Transverse colon (tissue), 4 donors: ENCODE data around the gene USP22. TPM values are rescaled to one million over a fixed set of nuclear protein-coding genes. Genes with fewer than 3 reads are reported as not detected.

Source experiments
- DNase-seq: peaks from one replicate; pipeline ENCODE4 v3.0.0-alpha.2; 2019
- H3K27ac ChIP-seq, 4 donors: fragments of 200-600 bp; sonication (generic); 2 replicates each; pipeline ENCODE4 v1.5.1; 2016 to 2018; ENCODE audit warnings: inconsistent platforms in 4 of 4
- H3K27me3 ChIP-seq: fragments of 200-600 bp; sonication (generic); 2 replicates; pipeline ENCODE4 v1.5.1; 2017; ENCODE audit warnings: inconsistent platforms
- H3K36me3 ChIP-seq, 4 donors: fragments of 200-600 bp; sonication (generic); 2 replicates each; pipeline ENCODE4 v1.5.1; 2017 to 2019; ENCODE audit warnings: inconsistent platforms in 4 of 4
- H3K4me1 ChIP-seq, 4 donors: fragments of 200-600 bp; sonication (generic); 2 replicates each; pipeline ENCODE4 v1.5.1; 2017 to 2020; ENCODE audit warnings: inconsistent platforms in 4 of 4
- H3K4me3 ChIP-seq, 4 donors: fragments of 200-600 bp; sonication (generic); 1 replicate in 1 of 4; 2 replicates in 3 of 4; pipeline versions ENCODE4 v1.5.1 to v1.6.1; 2017 to 2019; ENCODE audit warnings: inconsistent platforms in 4 of 4
- H3K9me3 ChIP-seq, 2 donors: fragments of 200-600 bp; sonication (generic); 2 replicates each; pipeline ENCODE4 v1.5.1; 2017 to 2019; ENCODE audit warnings: inconsistent platforms in 2 of 2
- CTCF ChIP-seq, 5 experiments: fragments of 200-600 bp in 3 of 5; fragments of 450-650 bp in 2 of 5; sonication (generic) in 3 of 5; IDR thresholded peaks; 1 replicate in 2 of 5; 2 replicates in 3 of 5; pipeline ENCODE4 v1.5.1; 2016 to 2017; ENCODE audit warnings: antibody characterized with exemption in 5 of 5, inconsistent platforms in 3 of 5, mild to moderate bottlenecking in 2 of 5, moderate library complexity in 1 of 5
- EP300 ChIP-seq: sonication (generic); formaldehyde crosslinking; IDR thresholded peaks from one replicate; pipeline ENCODE4 v1.6.1; 2017; ENCODE audit warnings: antibody characterized with exemption, low read depth
- POLR2A ChIP-seq: fragments of 450-650 bp; IDR thresholded peaks from one replicate; pipeline ENCODE4 v1.6.1; 2016; ENCODE audit warnings: antibody characterized with exemption, mild to moderate bottlenecking, moderate library complexity
- POLR2AphosphoS5 ChIP-seq, 3 donors: sonication (generic); formaldehyde crosslinking; IDR thresholded peaks; one replicate each; pipeline ENCODE4 v1.6.1; 2016; ENCODE audit warnings: antibody characterized with exemption in 3 of 3
- WGBS, 2 donors: methylation state at CpG; one replicate each; pipeline ENCODE4 v1.1.5; 2018; ENCODE audit warnings: low coverage in 1 of 2; 5-methylcytosine and 5-hydroxymethylcytosine counted together
- in situ Hi-C, 4 donors: fragments of 200-750 bp; cut with MboI; loops; one replicate each; pipeline versions ENCODE4 v1.15.0 to v1.15.1; 2017; ENCODE audit warnings: low sequenced_read_pairs in 3 of 4, low pct_ligation_motif_present in 1 of 4, low pct_unique_long_range_greater_than_20kb in 1 of 4
- intact Hi-C: fragments of 100-400 bp; cut with DNase I; formaldehyde crosslinking; loops from one replicate; pipeline ENCODE4 v1.15.1; 2023; ENCODE audit warnings: low total_unique reads
- small RNA-seq, 4 donors: library from RNA; depleted of rRNA; stranded (forward); fragments of <200 nt; gene quantifications; one replicate each; pipeline ENCODE3, GENCODE V24; 2016
- total RNA-seq, 4 donors: library from RNA; depleted of rRNA; stranded (reverse); fragments of >200 nt; gene quantifications; one replicate each; pipeline ENCODE4 v1.1.0, GENCODE V29; 2016

USP22 gene
- total RNA-seq, 4 donors from 2014 or later = 95.5 to 123 (median 108) TPM

GRCh38 chr17:20955427-20956323 lies 87.1 kb downstream of the USP22 start:
- DNase-seq = no peak
- H3K27ac ChIP-seq = peak overlapping the region in 1 of 4 donors; percentile 30
- H3K4me3 ChIP-seq = no peak overlapping the region
- no peaks in the 10 kb centered on the region for H3K27me3 ChIP-seq
- WGBS, 2 donors = 25 to 52% methylated on average over 5 to 6 of the region's 6 CpGs
- intact Hi-C loops = no loop called here
- in situ Hi-C loops = no loop called here
- H3K9me3 ChIP-seq = no peaks in the 10 kb centered on the region
- no peak for TF ChIP-seq POLR2AphosphoS5 (IDR thresholded peaks at IDR 0.05)
- peaks cover 0 to 14% (median 9%) of the 10 kb centered on the region in 4 donors for H3K4me1 ChIP-seq
- no peaks in the 10 kb centered on the region for H3K36me3 ChIP-seq

GRCh38 chr17:20954794-20955193 lies 88.0 kb downstream of the USP22 start:
- peaks cover 0 to 14% (median 9%) of the 10 kb centered on the region in 4 donors for H3K4me1 ChIP-seq
- no peak overlapping the region for H3K4me3 ChIP-seq
- 84% methylated on average over 4 of the region's 4 CpGs for WGBS, 2 donors
- H3K9me3 ChIP-seq = no peaks in the 10 kb centered on the region
- intact Hi-C loops (no loop called here), in situ Hi-C loops (no loop called here)
- no peaks in the 10 kb centered on the region for H3K36me3 ChIP-seq
- DNase-seq = no peak
- TF ChIP-seq POLR2A = no peak
- TF ChIP-seq CTCF (IDR thresholded peaks at IDR 0.05) = no peak
- TF ChIP-seq POLR2AphosphoS5 (IDR thresholded peaks at IDR 0.05) = no peak
- no peak for TF ChIP-seq EP300
- H3K27me3 ChIP-seq = no peaks in the 10 kb centered on the region
- H3K27ac ChIP-seq = no peak overlapping the region

DNA sequence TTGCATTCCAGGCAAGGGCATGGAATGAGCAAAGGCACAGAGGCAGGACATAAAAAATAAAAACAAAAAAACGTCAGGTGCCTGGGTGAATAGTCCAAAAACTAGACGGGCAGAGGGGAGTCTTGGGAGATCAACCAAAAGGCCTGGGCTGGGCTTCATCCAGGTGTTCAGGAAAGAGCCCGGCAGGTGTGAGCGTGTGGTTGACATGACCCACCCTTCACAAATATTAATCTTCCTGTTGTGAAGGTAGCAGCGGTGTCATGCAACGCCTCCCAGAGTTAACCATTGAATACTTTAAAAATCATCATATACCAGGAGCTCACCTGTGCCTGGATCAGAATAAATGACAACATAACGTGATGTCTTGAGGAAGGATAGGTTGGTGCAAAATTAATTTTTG lies 90.6 kb downstream of the USP22 start:
- Histone ChIP-seq H3K9me3 (no peaks in the 10 kb centered on the region), H3K4me1 (peaks cover 0 to 14% (median 9%) of the 10 kb centered on the region in 4 donors), H3K27ac (no peak overlapping the region), H3K36me3 (no peaks in the 10 kb centered on the region), H3K4me3 (no peak overlapping the region), H3K27me3 (no peaks in the 10 kb centered on the region)
- DNase-seq = peak; percentile 19
- 48 to 49% methylated on average over 6 to 7 of the region's 7 CpGs for WGBS, 2 donors
- TF ChIP-seq POLR2A = no peak
- no peak for TF ChIP-seq POLR2AphosphoS5 (IDR thresholded peaks at IDR 0.05)
- no peak for TF ChIP-seq CTCF (IDR thresholded peaks at IDR 0.05)
- no peak for TF ChIP-seq EP300
- in situ Hi-C loops = no loop called here
- intact Hi-C loops = no loop called here

Small RNAs within 50 kb of the gene (small RNA-seq; reads per million reads assigned to genes)
- gene AC087393.1 = 0 reads per million in 4 donors

Other genes starting within 250 kb of the USP22 start
- gene DHRS7B, start 84.0 kb upstream of the USP22 start, total RNA-seq = 10 to 100 TPM; 14.6 to 80.6 (median 47.7) TPM
- 10 to 100 TPM; 15.1 to 35.0 (median 24.5) TPM for gene TMEM11, start 171.2 kb upstream of the USP22 start, total RNA-seq
- gene NATD1, start 210.4 kb upstream of the USP22 start, total RNA-seq = 1 to 10 TPM; 1.4 to 7.9 (median 5.0) TPM
- 100 to 1,000 TPM in 1 of 4 donors, 10 to 100 TPM in 3; 44.4 to 148 (median 59.6) TPM for gene MAP2K3, start 241.7 kb upstream of the USP22 start, total RNA-seq